Right ventricle myocardium inferior (tissue), 1 donor: Measurements from ENCODE around the gene MEP1B. TPM values are rescaled to one million over a fixed set of nuclear protein-coding genes. Genes with fewer than 3 reads are reported as not detected.
A peak's percentile ranks its signal among the peaks of the same experiment; 100 is the strongest.
"Not testable (repeated sequence)": the region's sequence is repeated elsewhere in the genome, so short reads cannot be mapped to it uniquely, and the experiment has no call there.

Experiments used
- ATAC-seq: fragments of 200-7000 bp; cut with Tn5 transposase; one replicate; pipeline ENCODE4 v1.9.1; 2020; ENCODE audit warnings: mild to moderate bottlenecking, moderate library complexity
- DNase-seq: peaks from one replicate; pipeline ENCODE4 v3.0.0; 2021; ENCODE audit errors: missing footprints
- intact Hi-C: fragments of 100-400 bp; cut with DNase I; formaldehyde crosslinking; loops from one replicate; pipeline ENCODE4 v1.11.0; 2022
- total RNA-seq: library from RNA; stranded (reverse); fragmentation: NEBNext Ultra II Directional; extraction: Animal tissue kit (Norgen Biotek cat#: 25700); gene quantifications from one replicate; pipeline ENCODE4 v1.2.1, GENCODE V29; 2021
- donor health status: DM: no; HTN: yes; CAD: no; lungs with severe emphysema.

MEP1B gene
- total RNA-seq, 1 donor from 2014 or later, result not detected

DNA sequence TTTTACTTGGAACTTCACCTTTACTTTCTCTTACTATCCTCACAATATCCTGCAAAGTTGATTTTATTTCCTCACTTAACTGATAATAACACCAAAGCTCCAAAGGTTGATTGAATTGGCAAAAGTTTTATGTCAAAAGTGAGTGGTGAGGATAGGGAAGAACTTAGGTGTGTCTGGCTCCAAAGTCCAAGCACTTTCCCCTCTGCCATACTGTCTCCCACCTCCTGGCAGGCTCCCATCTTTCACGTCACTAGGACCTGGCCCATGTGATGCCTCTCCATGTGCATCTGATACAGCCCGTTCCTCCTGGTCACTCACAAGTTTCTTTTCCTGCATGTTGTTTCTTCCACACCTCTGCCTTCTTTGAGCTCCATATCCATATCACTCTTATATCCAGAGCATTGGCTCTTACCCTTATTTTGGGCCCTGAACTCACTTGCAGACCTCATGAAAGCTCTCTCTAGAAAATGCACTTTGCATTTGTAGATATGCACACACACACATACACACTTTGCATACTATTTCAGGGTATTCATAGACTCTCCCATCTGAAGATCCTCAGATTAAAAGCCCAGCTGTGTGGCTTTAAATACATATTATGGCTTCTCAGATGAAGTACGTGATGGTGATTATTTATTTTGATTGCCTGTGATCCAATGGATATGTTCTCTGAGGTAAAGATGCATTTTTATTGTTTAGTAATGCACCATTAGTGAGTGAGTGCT, 12.3 kb downstream of the MEP1B start:
- intact Hi-C loops, result no loop called here
- DNase-seq, result no peak
- no peak for ATAC-seq

DNA sequence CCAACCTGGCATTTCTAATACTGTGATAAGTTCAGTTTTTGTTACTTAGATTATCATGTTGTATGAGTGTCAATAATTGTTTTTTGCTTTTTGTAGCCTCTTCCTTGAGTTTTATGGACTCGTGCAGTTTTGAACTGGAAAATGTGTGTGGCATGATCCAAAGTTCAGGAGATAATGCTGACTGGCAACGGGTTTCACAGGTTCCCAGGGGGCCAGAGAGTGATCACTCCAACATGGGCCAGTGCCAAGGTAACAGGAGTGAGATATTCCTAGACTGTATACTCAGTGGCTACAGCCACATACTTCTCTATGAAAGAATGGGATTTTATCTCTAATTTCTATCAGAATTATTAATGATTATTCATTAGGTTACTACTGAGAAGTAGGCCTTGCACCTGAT, 18.2 kb downstream of the MEP1B start:
- no peak for ATAC-seq

DNA sequence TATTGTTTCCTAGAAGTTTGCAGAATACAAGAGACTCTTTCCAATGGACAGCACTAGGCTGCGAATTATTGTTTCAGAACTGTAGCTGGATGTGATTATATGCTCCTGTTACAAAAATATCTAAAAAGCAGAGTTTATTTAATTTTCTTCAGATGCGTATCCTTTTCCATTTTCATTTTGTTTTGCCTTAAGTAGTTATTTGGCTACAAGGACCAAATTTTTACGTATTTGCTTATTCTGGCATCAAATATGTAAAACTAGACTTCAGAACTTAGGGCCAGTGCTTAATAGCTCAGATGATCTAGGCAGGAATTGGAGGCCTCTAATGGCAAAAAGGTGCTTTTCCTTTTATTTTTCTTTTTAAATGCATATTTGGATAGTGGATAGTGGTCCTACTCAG, 18.7 kb downstream of the MEP1B start:
- intact Hi-C loops, result no loop called here
- no peak for ATAC-seq

More for the DNA sequence above, 18.2 kb downstream of the MEP1B start:
- DNase-seq, result no peak
- intact Hi-C loops, result no loop called here

DNA sequence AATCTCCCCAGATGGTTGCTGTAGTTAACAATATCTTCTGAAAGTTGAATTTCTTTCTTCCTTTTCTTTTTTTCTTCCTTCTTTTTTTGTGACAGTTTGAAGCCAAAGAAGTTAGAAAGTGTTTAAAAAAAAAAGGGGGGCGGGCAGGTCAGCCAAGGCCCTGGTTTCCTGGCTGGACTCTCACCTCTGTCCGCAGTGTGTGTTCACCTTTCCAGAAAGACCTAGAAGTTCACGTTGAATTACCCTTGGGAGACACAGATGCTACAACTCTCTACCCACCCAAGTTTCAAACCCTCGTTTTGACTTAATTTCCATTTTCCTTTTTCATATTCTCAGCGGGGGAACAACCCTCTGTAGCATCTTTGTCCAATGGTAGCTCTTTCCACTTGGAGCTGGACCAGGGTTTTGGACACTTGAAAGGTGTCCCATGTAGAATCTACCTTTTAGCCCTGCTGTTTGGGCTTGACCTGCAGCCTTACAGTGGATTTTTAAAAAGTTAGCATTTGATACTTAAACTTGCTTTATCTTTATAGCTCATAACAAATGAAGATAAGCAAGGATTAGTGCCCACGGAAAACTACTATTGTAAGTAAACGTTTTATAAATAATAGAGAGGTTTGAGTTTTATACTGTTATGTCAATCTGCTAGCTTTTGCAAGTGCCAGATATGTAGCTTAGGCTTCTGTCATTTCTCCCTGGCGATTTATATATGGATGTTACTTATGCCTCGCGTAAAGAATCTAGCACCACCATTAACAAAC, 20.0 kb downstream of the MEP1B start:
- no peak for ATAC-seq
- intact Hi-C loops, result no loop called here
- DNase-seq, result no peak

More for the DNA sequence above, 18.7 kb downstream of the MEP1B start:
- DNase-seq, result no peak

DNA sequence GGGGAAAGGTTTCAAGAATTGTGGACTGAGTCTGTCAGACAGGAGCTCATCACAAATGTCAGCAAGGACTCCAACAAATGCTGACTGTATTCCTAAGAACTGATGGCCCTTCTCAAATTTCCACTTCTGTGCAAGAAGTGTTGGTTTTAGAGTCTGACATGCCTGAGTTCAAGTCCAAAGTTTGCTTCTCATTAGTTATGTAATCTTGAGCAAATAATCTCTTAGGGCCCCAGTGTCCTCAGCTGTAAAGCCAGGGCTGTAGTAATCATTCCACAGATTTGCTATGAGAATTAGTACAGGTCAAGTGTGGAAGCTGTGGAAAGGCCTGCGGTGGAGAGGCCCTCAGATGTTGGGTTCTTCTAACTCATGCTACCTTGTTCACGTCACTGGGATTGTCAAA, 23.9 kb downstream of the MEP1B start:
- intact Hi-C loops, result no loop called here
- no peak for DNase-seq
- no peak for ATAC-seq

DNA sequence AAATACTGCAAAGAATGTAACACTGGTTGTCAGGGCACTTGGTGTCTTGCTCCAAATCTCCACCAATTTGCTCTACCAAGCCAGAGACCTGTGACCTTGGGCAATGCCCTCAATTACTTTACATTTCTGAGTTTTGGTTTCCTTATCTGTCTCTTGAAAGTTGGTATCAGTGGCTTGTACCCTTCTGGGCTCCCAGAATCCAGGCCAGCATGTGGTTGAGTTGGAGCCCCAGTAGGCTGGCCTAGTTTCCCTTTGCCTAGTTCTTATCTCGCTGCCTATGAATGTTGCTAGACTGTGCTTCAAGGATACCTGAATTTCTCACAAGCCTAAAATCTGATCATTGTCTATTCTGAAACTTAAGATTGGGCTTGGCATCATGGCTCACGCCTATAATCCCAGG, 26.6 kb downstream of the MEP1B start:
- intact Hi-C loops, result no loop called here
- ATAC-seq, result no peak
- no peak for DNase-seq

DNA sequence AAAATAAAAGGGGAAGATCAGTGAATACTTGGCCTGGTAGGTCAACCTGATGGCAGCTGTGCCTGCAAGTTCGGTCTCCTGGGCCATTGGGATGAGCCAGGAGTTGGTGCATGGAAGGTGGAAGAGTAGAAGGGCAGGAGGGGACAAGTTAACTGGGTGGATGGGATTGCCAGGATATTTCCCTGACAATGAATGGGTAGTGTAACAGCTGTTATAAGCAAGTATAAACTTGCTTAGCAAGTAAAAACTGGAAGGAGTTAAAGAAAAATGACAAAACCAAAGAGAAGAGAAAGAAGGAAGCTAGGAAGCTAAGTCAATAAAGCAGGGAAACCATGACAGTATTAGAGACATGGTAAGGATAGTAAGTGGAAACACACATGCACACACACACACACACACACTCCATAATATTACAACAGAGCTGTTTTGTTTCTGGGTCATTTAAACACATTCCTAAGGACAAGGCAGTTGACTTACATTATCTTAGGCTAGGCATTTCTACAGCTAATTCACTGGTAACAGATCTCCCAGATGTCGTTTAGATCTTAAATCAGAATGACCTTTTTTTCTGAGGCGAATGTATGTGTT, 29.7 kb downstream of the MEP1B start:
- intact Hi-C loops, result no loop called here
- DNase-seq, result no peak
- ATAC-seq, result no peak

DNA sequence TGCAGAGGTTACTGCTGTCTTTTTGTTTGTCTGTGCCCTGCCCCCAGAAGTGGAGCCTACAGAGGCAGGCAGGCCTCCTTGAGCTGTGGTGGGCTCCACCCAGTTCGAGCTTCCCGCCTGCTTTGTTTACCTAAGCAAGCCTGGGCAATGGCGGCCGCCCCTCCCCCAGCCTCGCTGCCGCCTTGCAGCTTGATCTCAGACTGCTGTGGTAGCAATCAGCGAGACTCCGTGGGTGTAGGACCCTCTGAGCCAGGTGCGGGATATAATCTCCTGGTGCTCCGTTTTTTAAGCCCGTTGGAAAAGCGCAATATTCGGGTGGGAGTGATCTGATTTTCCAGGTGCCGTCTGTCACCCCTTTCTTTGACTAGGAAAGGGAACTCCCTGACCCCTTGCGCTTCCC, 43.5 kb downstream of the MEP1B start:
- intact Hi-C loops, result loop anchor here (10.0 kb wide), 1 partner anchor 59 kb away; no protein-coding TSS in a partner anchor
- ATAC-seq, DNase-seq: not testable (repeated sequence)

DNA sequence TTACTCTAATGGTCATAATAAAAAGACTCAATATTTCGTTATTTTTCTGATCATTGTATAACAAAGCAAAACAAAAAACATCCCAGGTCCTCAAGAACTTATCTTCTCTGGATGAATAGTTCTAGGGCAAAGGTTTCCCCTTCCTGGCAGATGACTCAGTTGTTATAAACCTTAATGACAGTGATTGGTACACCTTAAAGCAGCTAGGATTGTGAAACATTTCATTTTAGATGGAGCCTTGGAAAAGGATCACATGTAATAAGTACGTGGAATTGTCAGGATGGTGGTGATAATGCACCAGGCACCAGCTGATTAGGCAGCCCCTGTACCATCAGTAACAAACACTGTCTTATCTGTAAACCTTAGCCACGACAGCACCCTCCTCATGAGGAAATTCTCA, 47.2 kb downstream of the MEP1B start:
- ATAC-seq, result no peak

DNA sequence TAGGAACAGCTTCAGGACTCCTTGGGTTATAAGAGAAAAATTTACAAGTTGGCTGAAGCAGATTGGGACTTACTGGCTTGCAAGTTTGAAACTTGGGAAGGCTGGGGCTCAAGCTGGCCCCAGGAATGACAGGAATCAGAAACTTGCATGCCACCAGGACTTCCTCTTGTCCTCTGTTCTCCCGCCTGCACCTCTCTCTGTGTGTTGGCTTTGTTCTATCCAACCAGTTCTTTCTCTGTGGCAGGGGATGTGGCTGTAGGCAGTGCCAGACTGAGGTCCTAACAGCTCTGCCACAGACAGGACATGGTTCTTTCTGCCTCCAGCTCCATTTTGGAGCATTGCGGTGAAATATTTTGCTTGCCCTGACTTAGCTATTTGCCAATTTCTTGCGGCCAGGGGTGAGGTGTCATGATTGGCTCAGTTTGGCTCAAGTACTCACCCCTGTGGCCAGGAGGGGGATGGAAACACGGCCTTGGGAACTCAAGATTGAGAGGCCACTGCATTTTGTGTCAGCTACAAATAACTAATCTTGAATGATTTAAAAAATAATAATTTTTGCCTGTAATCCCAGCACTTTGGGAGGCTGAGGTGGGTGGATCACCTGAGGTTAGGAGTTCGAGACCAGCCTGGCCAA, 48.9 kb downstream of the MEP1B start:
- DNase-seq (no peak), ATAC-seq (no peak)
- intact Hi-C loops, result loop anchor here (10.0 kb wide), 1 partner anchor 64 kb away; no protein-coding TSS in a partner anchor

More for the DNA sequence above, 47.2 kb downstream of the MEP1B start:
- intact Hi-C loops, result loop anchor here (10.0 kb wide), 1 partner anchor 62 kb away; no protein-coding TSS in a partner anchor
- no peak for DNase-seq

DNA sequence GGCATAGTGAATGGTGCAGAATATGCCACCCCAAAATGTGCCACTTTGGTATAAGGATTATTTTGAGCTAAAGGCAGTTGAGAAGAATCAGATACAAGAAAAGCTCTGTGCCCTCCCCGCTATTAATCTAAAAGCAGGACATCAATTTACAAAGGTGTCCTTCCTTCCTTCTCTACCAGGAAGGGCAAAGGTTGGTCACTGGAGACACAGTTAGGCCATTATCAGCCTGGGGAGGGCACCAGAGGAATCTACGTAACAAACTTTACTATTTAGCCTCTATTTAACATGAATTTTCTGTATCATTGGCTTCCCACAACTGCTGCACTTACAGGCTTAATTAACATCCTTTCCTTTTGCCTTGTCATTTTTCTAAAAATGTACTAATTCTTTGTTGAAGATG, 52.6 kb downstream of the MEP1B start:
- intact Hi-C loops, result no loop called here
- no peak for ATAC-seq
- DNase-seq, result no peak

DNA sequence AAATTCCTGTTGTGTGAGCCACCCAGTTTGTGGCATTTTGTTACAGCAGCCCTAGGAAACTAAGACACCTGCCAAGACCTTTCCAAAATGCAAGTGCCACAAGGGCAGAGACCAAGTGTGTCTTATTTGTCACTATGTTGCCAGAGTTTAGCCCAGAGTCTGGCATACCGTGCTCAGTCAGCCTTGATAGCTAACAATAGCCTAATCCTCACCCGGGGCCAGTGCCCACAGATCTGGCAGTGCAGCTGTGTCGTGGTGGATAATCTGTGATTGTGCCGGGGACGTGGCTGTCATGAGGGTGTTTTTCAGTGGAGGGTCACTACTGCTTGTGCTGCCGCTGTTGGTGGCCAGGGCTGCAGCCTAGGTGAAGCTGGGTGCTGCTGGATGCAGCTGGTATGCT, 53.5 kb downstream of the MEP1B start:
- ATAC-seq (peak; percentile 62), DNase-seq (no peak)
- intact Hi-C loops, result no loop called here

DNA sequence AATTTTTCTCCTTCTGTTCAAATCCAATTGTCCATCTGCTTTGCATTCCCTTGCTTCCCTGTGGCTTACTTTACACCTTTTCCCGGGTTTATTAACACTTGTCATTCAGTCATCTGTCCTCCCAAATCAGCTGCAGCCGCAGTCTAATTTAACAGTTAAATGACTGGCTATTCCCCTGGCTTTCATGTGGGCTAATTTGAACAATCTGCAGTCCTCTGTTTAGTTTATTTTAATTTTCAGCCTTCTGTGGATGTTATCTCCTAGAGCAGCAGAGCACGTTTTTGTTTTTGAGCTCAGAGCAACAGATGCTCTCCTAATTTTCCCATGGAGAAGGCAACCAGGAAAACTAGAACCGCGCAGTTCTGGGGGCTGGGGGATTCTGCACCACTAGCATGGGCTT, 55.0 kb downstream of the MEP1B start:
- DNase-seq (no peak), ATAC-seq (no peak)
- intact Hi-C loops, result no loop called here

DNA sequence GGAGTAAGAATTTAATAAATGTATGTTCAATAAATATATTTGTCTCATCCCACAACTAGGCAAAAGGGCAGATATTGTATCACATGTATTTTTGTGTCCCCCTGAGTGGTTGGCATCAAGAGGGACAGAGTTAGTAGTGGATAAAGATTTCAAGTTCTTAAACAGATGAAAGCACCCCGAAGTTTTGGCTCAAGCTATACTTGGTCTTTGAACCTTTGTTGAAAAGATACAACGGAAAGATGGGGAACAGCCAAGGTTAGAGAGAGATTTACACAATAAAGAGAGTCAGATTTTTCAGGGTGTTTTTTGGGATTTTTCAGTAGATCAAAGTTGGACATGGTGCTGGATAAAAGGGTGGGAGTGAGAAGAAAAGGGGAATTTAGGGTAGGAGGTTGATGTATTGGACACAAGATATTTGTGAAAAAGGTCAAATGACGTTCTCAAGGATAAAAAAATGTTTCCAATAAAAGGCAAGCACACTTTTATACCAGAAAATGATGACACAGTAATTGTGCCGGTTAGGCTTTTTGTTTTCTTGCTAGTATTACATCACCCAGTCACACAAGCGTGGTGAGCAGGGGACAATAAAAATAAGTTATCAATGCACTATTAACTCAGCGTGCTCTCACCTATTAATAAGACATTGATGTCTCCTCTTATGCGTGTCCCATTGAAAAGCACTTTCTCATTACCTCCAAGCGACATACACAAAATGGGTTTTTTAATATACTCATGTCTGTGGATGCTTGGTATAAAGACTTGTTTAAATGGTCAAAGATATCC, 59.5 kb downstream of the MEP1B start:
- no peak for ATAC-seq
- no peak for DNase-seq
- intact Hi-C loops, result no loop called here

DNA sequence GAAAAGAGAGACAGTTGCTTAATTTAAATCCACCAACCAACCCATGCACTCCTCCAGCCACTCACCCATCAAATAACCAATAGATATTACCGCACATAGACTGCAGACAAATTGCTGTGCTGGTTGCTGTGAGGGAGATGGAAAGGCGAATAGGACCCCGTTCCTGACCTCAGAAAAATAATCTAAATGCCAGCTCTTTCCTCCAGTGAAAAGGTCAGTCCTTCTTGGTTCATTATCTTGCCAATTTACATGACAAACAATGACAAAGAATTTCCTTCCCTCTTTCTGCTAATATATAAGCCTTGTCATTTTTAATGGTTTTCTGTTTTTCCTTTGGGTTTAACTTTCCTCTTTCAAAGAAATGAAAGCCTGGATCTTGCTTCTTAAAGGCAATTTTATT, 61.6 kb downstream of the MEP1B start:
- ATAC-seq, result no peak
- intact Hi-C loops, result no loop called here
- DNase-seq, result no peak

DNA sequence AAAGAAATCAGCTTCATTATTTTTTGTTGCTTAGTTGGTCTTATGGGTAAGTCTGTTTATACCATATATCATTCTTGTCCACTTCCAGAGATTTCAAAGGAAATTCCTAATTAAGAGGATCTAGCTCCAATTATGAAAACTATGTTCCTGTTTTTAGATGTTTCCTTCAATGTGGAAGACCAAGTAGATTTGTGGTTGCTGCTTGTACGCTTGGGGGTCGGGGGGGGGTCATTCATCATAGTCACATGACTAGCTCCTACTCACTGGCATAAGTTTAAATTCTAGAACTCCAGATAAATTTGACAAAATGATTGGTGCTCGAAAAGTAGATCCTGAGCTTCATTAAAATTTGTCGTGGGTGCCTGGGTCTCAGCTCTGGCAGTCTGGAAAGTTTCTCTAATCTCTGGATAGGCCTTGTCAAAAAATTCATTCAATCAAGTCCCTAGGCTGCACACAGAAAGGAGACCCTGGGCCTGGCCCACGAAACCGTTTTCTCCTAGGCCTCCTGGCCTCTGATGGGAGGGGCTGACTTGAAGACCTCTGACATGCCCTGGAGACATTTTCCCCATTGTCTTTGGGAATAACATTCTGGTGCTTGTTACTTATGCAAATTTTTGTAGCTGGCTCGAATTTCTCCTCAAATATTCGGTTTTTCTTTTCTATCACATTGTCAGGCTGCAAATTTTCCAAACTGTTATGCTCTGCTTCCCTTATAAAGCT, 62.5 kb downstream of the MEP1B start:
- DNase-seq (no peak), ATAC-seq (no peak)
- intact Hi-C loops, result no loop called here

DNA sequence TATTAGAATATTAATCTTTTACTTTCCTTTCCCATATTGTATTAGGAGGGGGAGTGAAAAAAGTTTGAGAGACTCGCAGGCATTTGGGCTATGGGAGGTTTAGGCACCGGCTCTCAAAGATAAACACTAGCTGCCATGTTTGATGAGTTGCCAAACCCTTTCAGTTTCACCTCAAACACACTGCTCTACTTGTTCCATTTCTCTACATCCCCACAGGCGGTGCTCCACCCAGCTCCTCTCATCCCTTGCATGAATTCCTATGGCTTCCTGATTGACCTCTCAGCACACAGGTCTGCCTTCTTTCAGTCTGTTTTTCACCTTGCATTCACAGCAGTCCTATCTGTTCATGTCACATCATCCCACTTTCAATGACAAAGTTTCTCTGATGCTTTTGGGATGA, 65.7 kb downstream of the MEP1B start:
- no peak for DNase-seq
- ATAC-seq, result no peak
- intact Hi-C loops, result no loop called here
